ENCODE results near the gene NUP153.
"Not testable (repeated sequence)": the region's sequence is repeated elsewhere in the genome, so short reads cannot be mapped to it uniquely, and the experiment has no call there.

NUP153 gene

GRCh38 chr6:17602888-17603287, 103.8 kb downstream of the NUP153 start:
- DNase-seq (ENCODE audit: low read depth, low spot score) = no peak

- DNase-seq (ENCODE audit: low read depth, low spot score) = no peak
Observed at GRCh38 chr6:17601386-17601703, 105.4 kb downstream of the NUP153 start.

- peak; percentile 69 for DNase-seq (ENCODE audit: low read depth, low spot score)
Observed at GRCh38 chr6:17600527-17601385, 106.0 kb downstream of the NUP153 start.

GRCh38 chr6:17599877-17600526, 106.7 kb downstream of the NUP153 start, which contains the start of gene FAM8A1:
Gene FAM8A1, plus strand, starts transcription at chr6:17600302. Its CDS starts 108 bp downstream, at chr6:17600410.
- DNase-seq (ENCODE audit: low read depth, low spot score) = peak; percentile 98

GRCh38 chr6:17596085-17596484, 110.6 kb downstream of the NUP153 start:
- no peak for DNase-seq (ENCODE audit: low read depth, low spot score)

GRCh38 chr6:17593246-17593645, 113.5 kb downstream of the NUP153 start:
- DNase-seq (ENCODE audit: low read depth, low spot score) = no peak

- DNase-seq (ENCODE audit: low read depth, low spot score) = no peak
Observed at GRCh38 chr6:17591287-17591686, 115.4 kb downstream of the NUP153 start.

- DNase-seq (ENCODE audit: low read depth, low spot score) = peak; percentile 88
Observed at GRCh38 chr6:17589406-17590096, 117.2 kb downstream of the NUP153 start.

GRCh38 chr6:17588011-17588410, 118.7 kb downstream of the NUP153 start:
- DNase-seq (ENCODE audit: low read depth, low spot score) = no peak

- DNase-seq (ENCODE audit: low read depth, low spot score) = not testable (repeated sequence)
Observed at GRCh38 chr6:17586623-17587022, 120.1 kb downstream of the NUP153 start.

- DNase-seq (ENCODE audit: low read depth, low spot score) = peak; percentile 11
Observed at GRCh38 chr6:17585766-17586490, 120.8 kb downstream of the NUP153 start.

- DNase-seq (ENCODE audit: low read depth, low spot score) = peak; percentile 84
Observed at GRCh38 chr6:17584241-17584803, 122.4 kb downstream of the NUP153 start.

- DNase-seq (ENCODE audit: low read depth, low spot score) = no peak
Observed at GRCh38 chr6:17583811-17584210, 122.9 kb downstream of the NUP153 start.

- not testable (repeated sequence) for DNase-seq (ENCODE audit: low read depth, low spot score)
Observed at GRCh38 chr6:17581282-17581681, 125.4 kb downstream of the NUP153 start.

GRCh38 chr6:17580518-17581048, 126.1 kb downstream of the NUP153 start:
- peak; percentile 75 for DNase-seq (ENCODE audit: low read depth, low spot score)

- no peak for DNase-seq (ENCODE audit: low read depth, low spot score)
Observed at GRCh38 chr6:17577059-17577458, 129.7 kb downstream of the NUP153 start.

GRCh38 chr6:17574866-17575560, 131.7 kb downstream of the NUP153 start:
- DNase-seq (ENCODE audit: low read depth, low spot score) = peak; percentile 83

- no peak for DNase-seq (ENCODE audit: low read depth, low spot score)
Observed at GRCh38 chr6:17565399-17565798, 141.3 kb downstream of the NUP153 start.

Data from astrocyte of the hippocampus (primary cell).